ENCODE data around the gene TMEM135.

Gene TMEM135

GRCh38 chr11:87076874-87077429 lies 39.2 kb downstream of the TMEM135 start:
- TF ChIP-seq, protein P1, sequence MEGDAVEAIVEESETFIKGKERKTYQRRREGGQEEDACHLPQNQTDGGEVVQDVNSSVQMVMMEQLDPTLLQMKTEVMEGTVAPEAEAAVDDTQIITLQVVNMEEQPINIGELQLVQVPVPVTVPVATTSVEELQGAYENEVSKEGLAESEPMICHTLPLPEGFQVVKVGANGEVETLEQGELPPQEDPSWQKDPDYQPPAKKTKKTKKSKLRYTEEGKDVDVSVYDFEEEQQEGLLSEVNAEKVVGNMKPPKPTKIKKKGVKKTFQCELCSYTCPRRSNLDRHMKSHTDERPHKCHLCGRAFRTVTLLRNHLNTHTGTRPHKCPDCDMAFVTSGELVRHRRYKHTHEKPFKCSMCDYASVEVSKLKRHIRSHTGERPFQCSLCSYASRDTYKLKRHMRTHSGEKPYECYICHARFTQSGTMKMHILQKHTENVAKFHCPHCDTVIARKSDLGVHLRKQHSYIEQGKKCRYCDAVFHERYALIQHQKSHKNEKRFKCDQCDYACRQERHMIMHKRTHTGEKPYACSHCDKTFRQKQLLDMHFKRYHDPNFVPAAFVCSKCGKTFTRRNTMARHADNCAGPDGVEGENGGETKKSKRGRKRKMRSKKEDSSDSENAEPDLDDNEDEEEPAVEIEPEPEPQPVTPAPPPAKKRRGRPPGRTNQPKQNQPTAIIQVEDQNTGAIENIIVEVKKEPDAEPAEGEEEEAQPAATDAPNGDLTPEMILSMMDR (IDR thresholded peaks at IDR 0.05): no peak
- peaks cover 45% of the 10 kb centered on the region for H3K36me3 Mint-ChIP-seq (ENCODE audit: low read depth)
- no peak overlapping the region for H3K27ac Mint-ChIP-seq
- peaks cover 4% of the 10 kb centered on the region for H3K4me1 Mint-ChIP-seq
- H3K9me3 Mint-ChIP-seq: no peaks in the 10 kb centered on the region
- no peaks in the 10 kb centered on the region for H3K27me3 Mint-ChIP-seq (ENCODE audit: low read depth, poor library complexity)
- DNase-seq: no peak
- H3K4me3 Mint-ChIP-seq: no peak overlapping the region

- H3K4me3 Mint-ChIP-seq: no peak overlapping the region
- peak overlapping the region; percentile 14 for H3K27ac Mint-ChIP-seq
- no peak for DNase-seq
- H3K27me3 Mint-ChIP-seq (ENCODE audit: low read depth, poor library complexity): no peaks in the 10 kb centered on the region
- H3K4me1 Mint-ChIP-seq: peaks cover 16% of the 10 kb centered on the region
- TF ChIP-seq, protein P1 (IDR thresholded peaks at IDR 0.05): no peak
- peaks cover 10% of the 10 kb centered on the region for H3K9me3 Mint-ChIP-seq
- H3K36me3 Mint-ChIP-seq (ENCODE audit: low read depth): peaks cover 40% of the 10 kb centered on the region
Observed at GRCh38 chr11:87081358-87081757, 43.6 kb downstream of the TMEM135 start.

- Mint-ChIP-seq H3K36me3 (ENCODE audit: low read depth) (peaks cover 40% of the 10 kb centered on the region), H3K9me3 (peaks cover 22% of the 10 kb centered on the region), H3K27me3 (ENCODE audit: low read depth, poor library complexity) (no peaks in the 10 kb centered on the region), H3K27ac (peak overlapping the region; percentile 21), H3K4me1 (peaks cover 16% of the 10 kb centered on the region), H3K4me3 (no peak overlapping the region)
- DNase-seq: no peak
- TF ChIP-seq, protein P1 (IDR thresholded peaks at IDR 0.05): no peak
Observed at GRCh38 chr11:87082590-87082989, 44.9 kb downstream of the TMEM135 start.

DNA sequence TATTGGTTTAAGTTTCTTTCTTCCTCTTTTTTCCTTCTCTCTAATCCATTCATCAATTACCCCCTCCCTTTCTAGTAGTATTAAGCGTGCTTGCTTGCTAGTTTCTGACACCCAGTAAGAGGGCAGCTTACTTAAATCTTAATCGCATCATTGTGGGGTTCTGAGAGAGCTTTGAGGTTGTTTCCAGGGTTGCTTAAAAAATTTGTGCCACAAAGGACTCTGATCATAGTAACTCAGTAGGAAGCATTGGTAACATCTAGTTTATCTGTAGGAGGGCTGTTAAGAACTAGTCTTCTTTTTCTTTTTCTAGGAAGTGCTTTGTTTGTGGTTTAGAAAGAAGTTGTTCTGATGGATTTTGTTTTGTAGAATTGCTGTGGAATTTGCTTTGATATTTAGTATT lies 45.3 kb downstream of the TMEM135 start:
- peaks cover 27% of the 10 kb centered on the region for H3K9me3 Mint-ChIP-seq
- DNase-seq: no peak
- peaks cover 16% of the 10 kb centered on the region for H3K4me1 Mint-ChIP-seq
- H3K27ac Mint-ChIP-seq: peak overlapping the region; percentile 79
- peaks cover 41% of the 10 kb centered on the region for H3K36me3 Mint-ChIP-seq (ENCODE audit: low read depth)
- H3K4me3 Mint-ChIP-seq: no peak overlapping the region
- TF ChIP-seq, protein P1 (IDR thresholded peaks at IDR 0.05): no peak
- no peaks in the 10 kb centered on the region for H3K27me3 Mint-ChIP-seq (ENCODE audit: low read depth, poor library complexity)

GRCh38 chr11:87092159-87092558 lies 54.4 kb downstream of the TMEM135 start:
- TF ChIP-seq, protein P1 (IDR thresholded peaks at IDR 0.05): no peak
- H3K4me3 Mint-ChIP-seq: no peak overlapping the region
- H3K27me3 Mint-ChIP-seq (ENCODE audit: low read depth, poor library complexity): no peaks in the 10 kb centered on the region
- H3K27ac Mint-ChIP-seq: no peak overlapping the region
- H3K36me3 Mint-ChIP-seq (ENCODE audit: low read depth): peaks cover 86% of the 10 kb centered on the region
- no peaks in the 10 kb centered on the region for H3K4me1 Mint-ChIP-seq
- no peak for DNase-seq
- peaks cover 42% of the 10 kb centered on the region for H3K9me3 Mint-ChIP-seq

DNA sequence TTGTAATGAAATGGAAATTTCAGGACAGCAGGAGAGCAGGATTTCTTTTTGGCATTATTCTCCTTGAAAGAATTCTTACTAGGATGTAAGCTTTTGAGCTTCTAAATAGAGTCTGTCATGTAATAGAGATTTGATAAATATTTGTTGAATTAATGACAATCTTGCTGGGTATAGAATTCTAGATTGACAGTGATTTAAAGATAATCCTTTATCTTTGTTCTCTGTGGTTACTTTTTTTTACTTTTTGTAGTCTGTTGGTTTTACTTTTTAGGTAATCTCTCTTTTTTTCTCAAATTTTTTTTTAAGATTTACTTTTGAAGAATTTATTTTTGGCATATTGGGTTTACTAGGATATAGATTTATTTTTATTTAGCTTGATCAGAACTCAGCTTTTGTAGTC lies 54.8 kb downstream of the TMEM135 start:
- no peak for DNase-seq
- Mint-ChIP-seq H3K9me3 (peaks cover 38% of the 10 kb centered on the region), H3K27me3 (ENCODE audit: low read depth, poor library complexity) (no peaks in the 10 kb centered on the region), H3K4me3 (no peak overlapping the region), H3K4me1 (no peaks in the 10 kb centered on the region), H3K27ac (no peak overlapping the region), H3K36me3 (ENCODE audit: low read depth) (peaks cover 86% of the 10 kb centered on the region)
- TF ChIP-seq, protein P1 (IDR thresholded peaks at IDR 0.05): no peak
